Body of pancreas (tissue), 4 donors: ENCODE results near the gene EPDR1.

Source experiments
- POLR2A ChIP-seq, 3 donors: fragments of 450-650 bp; IDR thresholded peaks; one replicate each; pipeline ENCODE4 v1.6.1; 2016; ENCODE audit warnings: antibody characterized with exemption in 3 of 3, mild to moderate bottlenecking in 2 of 3
- TF ChIP-seq, protein P1 (sequence below), 7 experiments: fragments of 450-650 bp in 4 of 7; fragments of 200-600 bp in 3 of 7; sonication (generic) in 3 of 7; IDR thresholded peaks; one replicate each; pipeline ENCODE4 v1.5.1; 2016 to 2019; ENCODE audit warnings: antibody characterized with exemption in 7 of 7

- TF ChIP-seq POLR2A (IDR thresholded peaks at IDR 0.05) = no peak
- TF ChIP-seq, protein P1, sequence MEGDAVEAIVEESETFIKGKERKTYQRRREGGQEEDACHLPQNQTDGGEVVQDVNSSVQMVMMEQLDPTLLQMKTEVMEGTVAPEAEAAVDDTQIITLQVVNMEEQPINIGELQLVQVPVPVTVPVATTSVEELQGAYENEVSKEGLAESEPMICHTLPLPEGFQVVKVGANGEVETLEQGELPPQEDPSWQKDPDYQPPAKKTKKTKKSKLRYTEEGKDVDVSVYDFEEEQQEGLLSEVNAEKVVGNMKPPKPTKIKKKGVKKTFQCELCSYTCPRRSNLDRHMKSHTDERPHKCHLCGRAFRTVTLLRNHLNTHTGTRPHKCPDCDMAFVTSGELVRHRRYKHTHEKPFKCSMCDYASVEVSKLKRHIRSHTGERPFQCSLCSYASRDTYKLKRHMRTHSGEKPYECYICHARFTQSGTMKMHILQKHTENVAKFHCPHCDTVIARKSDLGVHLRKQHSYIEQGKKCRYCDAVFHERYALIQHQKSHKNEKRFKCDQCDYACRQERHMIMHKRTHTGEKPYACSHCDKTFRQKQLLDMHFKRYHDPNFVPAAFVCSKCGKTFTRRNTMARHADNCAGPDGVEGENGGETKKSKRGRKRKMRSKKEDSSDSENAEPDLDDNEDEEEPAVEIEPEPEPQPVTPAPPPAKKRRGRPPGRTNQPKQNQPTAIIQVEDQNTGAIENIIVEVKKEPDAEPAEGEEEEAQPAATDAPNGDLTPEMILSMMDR (IDR thresholded peaks at IDR 0.05) = no peak
These were observed 5.0 kb upstream of the EPDR1 start for GRCh38 chr7:37915438-37915837.
